Kidney (tissue), 14 donors: ENCODE results near the gene CLASRP. TPM values are rescaled to one million over a fixed set of nuclear protein-coding genes. Genes with fewer than 3 reads are reported as not detected.

Experiments used
- DNase-seq, 5 donors: peaks; one replicate each; pipeline ENCODE4 v3.0.0-alpha.2; 2013 to 2020
- FAIRE-seq: peaks from 2 replicates; lab custom pipeline; 2012; peaks lifted over from hg19 to GRCh38; lab: Jason Lieb, UNC
- H3K27ac ChIP-seq, 2 donors: one replicate each; pipeline ENCODE4 v1.7.0; 2013; ENCODE audit warnings: low read depth in 2 of 2, low read length in 2 of 2, inconsistent platforms in 1 of 2
- H3K27me3 ChIP-seq: one replicate; pipeline ENCODE4 v1.7.1; 2013; ENCODE audit warnings: low read length, inconsistent platforms; ENCODE audit not compliant: control insufficient read depth, insufficient read depth
- H3K36me3 ChIP-seq, 3 donors: one replicate each; pipeline versions ENCODE4 v1.7.0 to v1.7.1; 2013; ENCODE audit warnings: low read length in 3 of 3, control low read depth in 1 of 3, inconsistent platforms in 1 of 3; ENCODE audit not compliant: insufficient read depth in 3 of 3, control insufficient read depth in 2 of 3
- H3K4me1 ChIP-seq, 3 donors: one replicate each; pipeline versions ENCODE4 v1.7.0 to v1.7.1; 2013; ENCODE audit warnings: low read length in 3 of 3, inconsistent platforms in 1 of 3, low read depth in 1 of 3; ENCODE audit not compliant: control insufficient read depth in 2 of 3, insufficient read depth in 2 of 3
- H3K4me3 ChIP-seq, 3 donors: one replicate each; pipeline versions ENCODE4 v1.7.0 to v1.8.1; 2013; ENCODE audit warnings: low read length in 3 of 3, control low read depth in 1 of 3, inconsistent platforms in 1 of 3
- H3K9ac ChIP-seq, 3 donors: one replicate each; pipeline versions ENCODE4 v1.7.0 to v1.7.1; 2013; ENCODE audit warnings: low read length in 3 of 3, control low read depth in 1 of 3, inconsistent platforms in 1 of 3
- H3K9me3 ChIP-seq, 3 donors: one replicate each; pipeline versions ENCODE4 v1.7.0 to v1.7.1; 2013; ENCODE audit warnings: low read length in 3 of 3, control low read depth in 1 of 3, inconsistent platforms in 1 of 3; ENCODE audit not compliant: control insufficient read depth in 2 of 3, insufficient read depth in 1 of 3
- intact Hi-C: fragments of 100-400 bp; cut with DNase I; formaldehyde crosslinking; loops from one replicate; pipeline ENCODE4 v1.11.1; 2022
- polyA plus RNA-seq: library from polyadenylated mRNA; stranded (reverse); fragments of 350-450 nt; fragmentation: Illumina TruSeq; extraction: RNeasy Lipid Tissue Mini Kit (QIAGEN cat#74804); gene quantifications from one replicate; pipeline ENCODE4 v1.2.3, GENCODE V29; 2014; ENCODE audit warnings: low read depth, low replicate concordance; ENCODE audit not compliant: insufficient read depth
- total RNA-seq: library from RNA; stranded (reverse); fragmentation: NEBNext Ultra II Directional; extraction: Animal tissue kit (Norgen Biotek cat#: 25700); gene quantifications from one replicate; pipeline ENCODE4 v1.2.1, GENCODE V29; 2021
- TF ChIP-seq, protein P1 (sequence below): IDR thresholded peaks from 3 replicates; pipeline ENCODE4 v1.5.1; 2012; ENCODE audit warnings: mild to moderate bottlenecking, moderate library complexity, borderline replicate concordance; ENCODE audit not compliant: insufficient read depth; ENCODE audit errors: extremely low read depth
- donor health status: control.
- donor health status: control.
- donor health status: control.
- donor health status: control.
- donor health status: control.
- donor health status: DM: yes; HTN: yes; CAD: no.
- donor health status: Normal renal cell carcinoma (clear cell type).

CLASRP gene
- total and polyA plus RNA-seq, 2 donors from 2014 or later = 38.0 to 83.6 TPM

DNA sequence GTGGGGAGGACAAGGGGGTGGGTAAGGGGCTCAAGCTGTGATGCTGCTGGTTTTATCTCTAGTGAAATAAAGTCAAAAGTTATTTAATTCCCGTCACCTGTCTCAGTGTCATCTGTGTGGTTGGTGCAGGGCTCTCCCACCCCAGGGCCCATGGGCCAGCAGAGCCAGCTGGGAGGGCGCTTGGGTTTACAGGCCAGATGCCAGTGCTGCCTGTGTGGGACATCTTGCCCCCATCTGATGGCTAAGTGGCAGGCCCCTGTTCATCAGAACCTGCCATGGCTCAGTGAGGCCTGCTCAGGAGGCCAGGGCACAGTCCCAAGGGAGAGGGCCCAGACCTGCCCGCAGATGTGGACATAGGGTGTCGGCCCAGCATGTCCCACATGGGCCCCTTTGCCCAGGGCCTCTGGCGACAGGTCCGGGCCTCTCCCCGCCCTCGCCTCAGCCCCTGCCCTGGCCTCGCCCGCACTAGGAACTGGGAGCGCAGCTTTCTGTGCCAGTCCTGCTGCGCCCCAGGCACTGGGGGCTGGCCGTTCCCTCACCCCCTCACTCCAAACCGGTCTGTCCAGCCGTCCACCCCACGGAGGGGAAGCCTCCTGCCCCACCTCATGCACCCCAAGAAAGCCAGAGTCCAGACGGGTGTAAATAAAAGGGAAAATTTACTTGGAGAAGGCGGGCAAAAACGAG is 32.2 kb downstream of the CLASRP start:
- H3K4me1 ChIP-seq = no peaks in the 10 kb centered on the region
- no peak for DNase-seq
- no peak for FAIRE-seq
- TF ChIP-seq, protein P1, sequence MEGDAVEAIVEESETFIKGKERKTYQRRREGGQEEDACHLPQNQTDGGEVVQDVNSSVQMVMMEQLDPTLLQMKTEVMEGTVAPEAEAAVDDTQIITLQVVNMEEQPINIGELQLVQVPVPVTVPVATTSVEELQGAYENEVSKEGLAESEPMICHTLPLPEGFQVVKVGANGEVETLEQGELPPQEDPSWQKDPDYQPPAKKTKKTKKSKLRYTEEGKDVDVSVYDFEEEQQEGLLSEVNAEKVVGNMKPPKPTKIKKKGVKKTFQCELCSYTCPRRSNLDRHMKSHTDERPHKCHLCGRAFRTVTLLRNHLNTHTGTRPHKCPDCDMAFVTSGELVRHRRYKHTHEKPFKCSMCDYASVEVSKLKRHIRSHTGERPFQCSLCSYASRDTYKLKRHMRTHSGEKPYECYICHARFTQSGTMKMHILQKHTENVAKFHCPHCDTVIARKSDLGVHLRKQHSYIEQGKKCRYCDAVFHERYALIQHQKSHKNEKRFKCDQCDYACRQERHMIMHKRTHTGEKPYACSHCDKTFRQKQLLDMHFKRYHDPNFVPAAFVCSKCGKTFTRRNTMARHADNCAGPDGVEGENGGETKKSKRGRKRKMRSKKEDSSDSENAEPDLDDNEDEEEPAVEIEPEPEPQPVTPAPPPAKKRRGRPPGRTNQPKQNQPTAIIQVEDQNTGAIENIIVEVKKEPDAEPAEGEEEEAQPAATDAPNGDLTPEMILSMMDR = no peak
- intact Hi-C loops = no loop called here
- H3K27ac ChIP-seq = no peak overlapping the region
- no peaks in the 10 kb centered on the region for H3K27me3 ChIP-seq
- peaks cover 0 to 20% (median 16%) of the 10 kb centered on the region in 3 donors for H3K36me3 ChIP-seq
- H3K9ac ChIP-seq = no peak overlapping the region
- no peaks in the 10 kb centered on the region for H3K9me3 ChIP-seq
- H3K4me3 ChIP-seq = no peak overlapping the region

GRCh38 chr19:45071545-45071938 is 32.7 kb downstream of the CLASRP start:
- Histone ChIP-seq H3K27me3 (no peaks in the 10 kb centered on the region), H3K4me1 (peaks cover 0 to under 1% (median 0%) of the 10 kb centered on the region in 3 donors), H3K27ac (no peak overlapping the region), H3K36me3 (peaks cover 0 to 20% (median 16%) of the 10 kb centered on the region in 3 donors), H3K4me3 (no peak overlapping the region), H3K9me3 (no peaks in the 10 kb centered on the region), H3K9ac (no peak overlapping the region)
- intact Hi-C loops = no loop called here
- DNase-seq = no peak
- TF ChIP-seq, protein P1 = no peak
- no peak for FAIRE-seq

DNA sequence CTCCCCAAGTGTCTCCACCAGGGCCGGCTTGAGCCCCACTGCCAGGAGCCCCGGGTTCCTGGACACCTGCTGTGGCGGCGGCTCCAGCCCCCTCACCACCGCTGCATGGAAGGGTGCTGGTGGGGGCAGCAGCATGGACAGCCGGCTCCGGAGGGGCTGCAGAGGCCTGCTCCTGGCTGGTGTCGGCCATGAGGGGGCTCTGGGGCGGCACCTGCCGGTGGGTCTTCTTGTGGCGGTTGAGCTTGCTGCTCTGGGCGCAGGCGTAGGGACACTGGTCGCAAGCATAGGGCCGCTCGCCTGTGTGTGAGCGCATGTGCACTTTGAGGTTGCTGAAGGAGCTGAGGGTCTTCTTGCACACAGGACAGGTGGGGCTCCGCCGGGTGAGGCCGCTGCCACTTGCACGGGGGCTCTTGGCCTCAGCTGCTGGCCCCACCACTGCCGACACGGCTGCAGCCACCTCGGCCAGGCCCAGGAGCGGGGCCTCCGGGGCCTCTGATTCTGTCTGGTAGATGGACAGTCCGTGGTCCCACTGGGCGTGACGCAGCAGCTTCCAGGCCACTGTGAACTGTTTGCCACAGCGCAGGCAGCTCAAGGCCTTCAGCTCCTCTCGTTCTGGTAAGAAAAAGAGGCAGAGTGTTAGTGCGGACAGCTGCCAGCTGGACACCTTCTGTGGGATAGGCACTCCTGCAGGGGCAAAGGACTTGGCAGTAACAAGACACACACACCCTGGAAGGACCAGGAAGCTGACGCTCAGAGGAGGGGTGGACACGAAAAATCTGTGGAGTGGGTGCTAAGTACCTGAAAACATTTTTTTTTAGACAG is 33.3 kb downstream of the CLASRP start:
- Histone ChIP-seq H3K4me1 (peaks cover 0 to 5% (median 5%) of the 10 kb centered on the region in 3 donors), H3K36me3 (peaks cover 0 to 17% (median 16%) of the 10 kb centered on the region in 3 donors), H3K9ac (no peak overlapping the region), H3K9me3 (no peaks in the 10 kb centered on the region), H3K27me3 (no peaks in the 10 kb centered on the region), H3K4me3 (no peak overlapping the region), H3K27ac (no peak overlapping the region)
- DNase-seq (no peak), FAIRE-seq (no peak)
- intact Hi-C loops = no loop called here
- TF ChIP-seq, protein P1 = no peak
